GM18505 (cell line): ENCODE data around the gene TMEM108.

Source experiments
- ATAC-seq: cut with Tn5 transposase; IDR thresholded peaks from one replicate; pipeline ENCODE4 v1.9.1; 2021; ENCODE audit not compliant: unreplicated experiment
- POLR2A ChIP-seq: IDR thresholded peaks from 4 replicates; pipeline ENCODE4 v1.6.1; 2011; ENCODE audit warnings: borderline replicate concordance; ENCODE audit not compliant: insufficient read depth, insufficient read length; ENCODE audit errors: extremely low read depth

The TMEM108 gene

DNA sequence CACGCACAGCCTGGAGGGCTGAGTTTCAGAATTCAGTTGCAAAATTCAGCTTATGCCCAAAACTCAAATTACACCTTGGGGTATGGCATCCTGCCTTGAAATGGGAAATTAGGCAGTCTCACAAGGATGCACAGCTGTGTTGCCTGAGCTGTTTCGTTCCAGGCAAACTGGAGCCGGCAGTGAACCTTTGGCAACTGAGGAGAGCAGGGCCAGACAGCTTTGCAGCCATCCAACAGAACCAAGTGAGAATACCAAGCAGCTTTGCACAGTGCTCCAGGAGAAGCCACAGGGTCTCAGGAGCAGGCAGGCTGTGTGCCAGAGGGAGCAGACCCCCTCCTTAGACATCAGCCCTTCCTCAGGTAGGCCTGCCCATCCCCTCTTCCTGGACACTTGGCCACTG lies 329.2 kb downstream of the TMEM108 start:
- no peak for ATAC-seq
- no peak for TF ChIP-seq POLR2A

DNA sequence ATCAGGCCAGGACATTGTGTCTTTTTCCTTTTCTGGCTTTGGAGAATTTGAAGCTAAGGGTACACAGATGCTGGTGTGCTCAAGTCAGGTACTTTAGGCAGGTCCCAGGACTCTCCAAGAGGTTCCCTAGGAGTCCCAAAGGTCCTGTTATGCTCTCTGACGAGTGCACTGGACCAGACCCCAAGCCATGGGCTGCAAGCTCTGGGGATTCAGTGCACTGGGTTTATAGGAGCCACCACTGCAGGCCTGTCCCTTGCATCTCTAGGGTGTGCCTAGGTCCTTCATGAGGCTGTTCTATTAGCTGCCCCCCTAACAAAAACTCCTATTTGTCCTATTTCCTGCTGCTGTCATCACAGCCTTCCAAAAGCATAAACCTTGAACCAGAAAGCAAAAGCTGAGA lies 329.8 kb downstream of the TMEM108 start:
- no peak for ATAC-seq
- no peak for TF ChIP-seq POLR2A

DNA sequence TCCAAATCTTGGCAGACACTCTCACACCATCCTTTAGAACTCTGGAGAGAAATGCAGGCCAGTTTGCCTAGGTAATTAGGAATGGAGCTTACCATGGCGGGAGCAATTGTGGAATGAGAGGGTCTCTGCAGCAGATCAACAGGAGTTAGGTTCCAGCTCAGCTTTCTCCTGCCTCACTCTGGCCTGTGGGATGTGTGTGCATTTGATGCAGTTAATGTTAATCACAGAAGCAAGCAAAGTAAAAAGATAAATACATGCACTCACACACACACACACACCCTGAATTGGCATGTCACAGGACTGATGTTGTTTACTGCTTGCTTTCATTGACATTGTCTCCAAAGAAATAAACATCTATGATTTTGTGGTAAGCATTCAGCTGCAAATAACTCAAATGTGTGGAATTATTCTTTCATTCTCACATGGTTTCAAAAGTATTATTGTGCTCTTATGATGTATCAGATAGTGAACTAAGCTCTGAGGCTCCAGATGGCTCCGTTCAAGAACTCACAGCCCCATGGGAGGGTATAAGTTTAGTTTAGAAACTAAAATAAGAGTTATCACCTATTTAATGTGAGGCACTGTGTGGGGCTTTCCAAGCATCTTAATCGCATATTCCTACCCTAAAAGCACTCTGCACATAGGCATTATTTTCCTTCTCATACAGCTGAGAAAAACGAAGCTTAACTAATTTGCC lies 330.3 kb downstream of the TMEM108 start:
- TF ChIP-seq POLR2A, result no peak

DNA sequence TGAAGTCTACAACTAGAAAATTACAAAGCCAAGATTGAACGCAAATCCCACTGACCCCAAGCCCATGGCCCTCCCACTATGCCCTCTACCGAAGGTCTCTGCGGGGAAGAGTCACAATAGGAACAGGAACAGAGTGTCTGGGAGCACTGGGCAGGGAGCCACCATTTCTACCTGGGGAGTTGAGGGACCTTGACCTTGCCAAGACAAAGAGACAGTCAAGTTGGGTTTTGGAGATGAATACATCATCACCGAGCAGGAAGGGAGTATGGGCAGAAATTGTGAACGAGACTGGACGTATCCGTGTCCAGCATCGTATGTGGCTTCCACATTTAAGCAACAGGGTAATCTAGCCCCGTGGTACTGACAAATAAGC lies 330.9 kb downstream of the TMEM108 start:
- no peak for TF ChIP-seq POLR2A
- ATAC-seq, result no peak

More for the DNA sequence above, 330.3 kb downstream of the TMEM108 start:
- no peak for ATAC-seq

DNA sequence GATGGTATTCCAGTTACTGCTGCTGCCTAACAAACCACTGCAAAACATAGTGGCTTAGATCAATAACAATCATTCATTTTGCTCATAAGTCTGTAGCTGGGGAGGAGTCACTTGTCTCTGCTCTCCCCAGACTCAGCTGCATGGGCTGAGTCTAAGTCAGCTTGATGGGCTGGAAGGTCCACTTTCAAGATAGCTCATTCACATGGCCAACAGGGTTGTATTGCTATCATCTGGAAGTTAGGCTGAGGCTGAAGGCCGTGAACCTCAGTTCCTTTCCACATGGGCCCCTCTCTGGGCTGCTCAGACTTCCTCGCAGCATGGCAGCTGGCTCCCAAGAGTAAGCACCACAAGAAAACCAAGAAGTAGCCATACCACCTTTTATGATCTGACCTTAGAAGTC lies 333.0 kb downstream of the TMEM108 start:
- no peak for ATAC-seq
- TF ChIP-seq POLR2A, result no peak

DNA sequence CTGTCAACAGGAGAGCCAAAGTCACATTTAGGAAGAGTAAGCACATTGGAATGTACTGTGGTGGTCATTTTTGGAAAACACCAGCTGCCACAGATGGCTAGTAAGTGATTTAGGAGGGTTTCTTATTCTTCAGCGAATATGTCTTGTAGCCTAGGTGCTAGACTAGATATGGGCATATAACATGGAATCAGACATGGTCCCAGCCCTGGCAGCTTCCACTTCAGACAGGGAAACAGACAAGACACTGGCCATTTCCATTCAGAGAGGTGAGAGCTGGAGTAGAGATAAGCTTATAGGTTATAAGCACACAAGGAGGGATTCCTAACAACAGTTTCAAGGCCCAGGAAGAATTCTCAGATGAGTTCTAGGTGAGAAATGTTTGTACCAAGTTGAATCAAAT lies 333.5 kb downstream of the TMEM108 start:
- no peak for ATAC-seq
- TF ChIP-seq POLR2A, result no peak

DNA sequence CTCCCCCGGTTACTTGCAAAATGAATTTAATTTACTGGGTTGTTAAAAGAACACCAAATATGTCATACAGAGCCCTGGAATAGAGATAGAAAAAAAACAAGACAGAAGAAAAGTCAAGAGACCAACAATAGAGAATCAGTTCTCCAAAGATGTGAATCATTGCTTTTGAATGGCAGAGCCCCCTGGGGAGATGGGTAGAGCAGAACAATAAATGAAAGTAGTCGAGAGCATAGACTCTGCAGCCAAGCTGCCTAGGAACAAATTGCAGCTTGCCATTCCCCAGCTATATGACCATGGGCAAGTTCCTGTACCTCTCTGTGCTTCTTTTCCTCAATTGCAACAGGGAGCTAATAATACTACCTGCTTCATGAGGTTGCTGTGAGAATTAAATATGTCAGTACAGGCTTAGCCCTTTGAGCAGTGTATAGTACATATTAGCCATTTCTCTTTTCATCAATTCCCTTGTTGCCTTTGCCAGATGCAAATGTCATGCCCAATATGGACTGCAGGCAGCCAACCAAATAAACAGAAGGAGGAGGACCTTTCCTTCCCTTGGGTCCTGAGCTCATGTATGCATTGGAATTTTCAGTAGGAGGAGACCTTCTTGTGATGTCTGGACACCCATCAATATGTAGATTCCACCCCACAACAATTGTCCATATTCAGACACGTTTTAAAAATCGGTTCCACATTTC lies 336.7 kb downstream of the TMEM108 start:
- ATAC-seq, result no peak
- TF ChIP-seq POLR2A, result no peak

DNA sequence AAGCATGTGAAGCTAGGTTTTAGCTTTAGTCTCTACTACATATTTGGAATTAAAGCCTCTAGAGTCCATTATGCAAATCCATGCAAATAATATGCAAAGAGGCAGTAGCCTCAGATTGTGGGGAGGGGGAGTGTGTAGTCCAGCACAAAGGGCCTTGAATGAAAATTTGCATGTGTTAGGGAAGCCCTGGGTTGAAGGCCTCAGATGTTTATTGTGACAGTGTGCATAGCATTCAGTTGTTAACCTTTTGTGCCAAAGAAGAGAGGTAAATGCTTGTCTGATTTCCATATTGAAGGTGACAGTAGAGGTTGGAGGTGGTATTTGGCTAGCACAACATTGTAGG lies 337.2 kb downstream of the TMEM108 start:
- no peak for ATAC-seq
- no peak for TF ChIP-seq POLR2A

DNA sequence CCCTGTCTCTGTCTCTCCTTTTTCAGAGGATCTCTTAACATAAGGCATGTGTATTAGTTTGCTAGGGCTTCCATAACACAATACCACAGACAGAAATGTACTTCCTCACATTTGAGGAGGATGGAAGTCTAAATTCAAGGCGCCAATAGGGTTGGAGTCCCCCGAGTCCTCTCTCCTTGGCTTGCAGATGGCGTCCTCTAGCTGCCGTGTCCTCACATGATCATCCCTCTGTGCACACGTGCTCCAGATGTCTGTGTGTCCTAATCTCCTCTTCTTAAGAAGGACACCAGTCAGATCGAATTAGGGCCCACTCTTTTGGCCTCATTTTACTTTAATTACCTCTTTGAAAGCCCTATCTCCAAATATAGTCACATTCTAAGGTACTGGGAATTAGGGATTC lies 338.6 kb downstream of the TMEM108 start:
- no peak for TF ChIP-seq POLR2A
- no peak for ATAC-seq

DNA sequence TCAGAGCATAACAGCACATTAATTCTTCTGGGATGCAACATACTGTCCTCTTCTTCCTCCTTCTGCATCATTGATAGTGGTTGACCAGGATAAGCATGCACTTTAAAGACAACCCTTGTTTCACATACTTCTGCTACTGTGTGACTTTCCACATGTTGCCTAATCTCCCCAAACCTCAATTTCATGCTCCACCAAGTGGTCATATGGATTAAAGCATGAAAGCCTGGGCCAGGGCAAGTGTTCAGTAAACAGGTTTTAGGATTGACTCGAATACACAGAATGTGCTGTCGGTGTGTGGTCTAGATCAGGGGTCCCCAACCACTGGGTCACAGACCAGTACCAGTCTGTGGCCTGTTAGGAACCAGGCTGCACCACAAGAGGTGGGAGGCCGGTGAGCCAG lies 339.2 kb downstream of the TMEM108 start:
- ATAC-seq, result no peak

DNA sequence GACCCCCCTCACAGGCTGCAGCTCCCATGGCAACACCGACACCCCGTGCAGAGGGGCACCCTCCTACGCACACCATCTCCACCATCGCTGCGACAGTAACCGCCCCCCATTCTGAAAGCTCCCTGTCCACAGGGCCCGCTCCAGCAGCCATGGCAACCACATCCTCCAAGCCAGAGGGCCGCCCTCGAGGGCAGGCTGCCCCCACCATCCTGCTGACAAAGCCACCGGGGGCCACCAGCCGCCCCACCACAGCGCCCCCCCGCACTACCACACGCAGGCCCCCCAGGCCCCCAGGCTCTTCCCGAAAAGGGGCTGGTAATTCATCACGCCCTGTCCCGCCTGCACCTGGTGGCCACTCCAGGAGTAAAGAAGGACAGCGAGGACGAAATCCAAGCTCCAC lies 341.7 kb downstream of the TMEM108 start:
- TF ChIP-seq POLR2A, result no peak
- ATAC-seq, result no peak

More for the DNA sequence above, 339.2 kb downstream of the TMEM108 start:
- no peak for TF ChIP-seq POLR2A

DNA sequence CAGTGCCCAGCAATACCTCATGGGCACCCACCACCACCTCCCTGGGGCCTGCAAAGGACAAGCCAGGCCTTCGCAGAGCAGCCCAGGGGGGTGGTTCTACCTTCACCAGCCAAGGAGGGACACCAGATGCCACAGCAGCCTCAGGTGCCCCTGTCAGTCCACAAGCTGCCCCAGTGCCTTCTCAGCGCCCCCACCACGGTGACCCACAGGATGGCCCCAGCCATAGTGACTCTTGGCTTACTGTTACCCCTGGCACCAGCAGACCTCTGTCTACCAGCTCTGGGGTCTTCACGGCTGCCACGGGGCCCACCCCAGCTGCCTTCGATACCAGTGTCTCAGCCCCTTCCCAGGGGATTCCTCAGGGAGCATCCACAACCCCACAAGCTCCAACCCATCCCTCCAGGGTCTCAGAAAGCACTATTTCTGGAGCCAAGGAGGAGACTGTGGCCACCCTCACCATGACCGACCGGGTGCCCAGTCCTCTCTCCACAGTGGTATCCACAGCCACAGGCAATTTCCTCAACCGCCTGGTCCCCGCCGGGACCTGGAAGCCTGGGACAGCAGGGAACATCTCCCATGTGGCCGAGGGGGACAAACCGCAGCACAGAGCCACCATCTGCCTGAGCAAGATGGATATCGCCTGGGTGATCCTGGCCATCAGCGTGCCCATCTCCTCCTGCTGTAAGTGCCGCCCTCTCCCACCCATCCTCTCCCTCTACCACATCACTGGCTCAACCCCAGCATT lies 342.5 kb downstream of the TMEM108 start:
- TF ChIP-seq POLR2A, result no peak
- ATAC-seq, result no peak

DNA sequence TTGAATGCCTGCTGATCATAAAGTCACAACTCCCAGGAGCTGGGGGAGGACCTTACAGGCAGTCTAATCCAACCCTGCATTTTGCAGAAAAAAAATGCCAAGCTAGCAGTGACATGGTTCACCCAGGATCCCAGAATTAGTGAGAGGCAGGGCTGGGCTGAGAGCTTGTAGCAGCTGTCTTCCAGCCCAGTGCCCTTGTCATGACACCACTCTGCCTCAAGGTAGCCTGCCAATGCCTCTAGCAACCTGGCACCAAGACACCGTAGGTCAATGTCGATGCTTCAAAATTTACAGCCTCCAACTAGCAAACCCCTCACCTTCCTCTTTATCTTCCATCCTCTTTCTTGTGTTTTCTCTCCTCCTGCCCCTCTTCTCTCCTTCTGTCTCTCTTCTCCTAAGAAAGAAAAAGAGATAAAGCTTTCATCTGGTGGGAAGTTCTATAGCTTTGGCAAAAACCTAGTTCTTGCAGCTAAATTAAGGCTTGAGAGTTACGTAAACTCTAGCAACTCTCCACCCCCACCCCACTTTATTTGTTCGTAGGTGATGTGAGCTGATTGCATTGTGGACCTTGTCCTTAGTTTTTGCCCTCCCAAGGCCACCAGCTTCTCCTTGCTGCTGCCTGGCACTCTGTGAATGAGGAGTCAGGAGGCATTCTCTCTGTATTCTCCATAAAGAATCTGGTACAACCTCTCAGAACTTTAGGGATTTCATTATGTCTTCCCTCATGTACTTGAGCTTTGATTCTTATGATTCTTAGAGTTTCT lies 343.3 kb downstream of the TMEM108 start:
- ATAC-seq, result no peak

More for the DNA sequence above, 343.3 kb downstream of the TMEM108 start:
- TF ChIP-seq POLR2A, result no peak
